Measurements from ENCODE around the gene MEGF9. TPM values are rescaled to one million over a fixed set of nuclear protein-coding genes. Genes with fewer than 3 reads are reported as not detected.

MEGF9 gene
- total and polyA plus RNA-seq, 2 of the 13 experiments (the other 11 are each of a cell fraction or from before 2014, with no cell fraction given) = 3.1 to 3.3 TPM

GRCh38 chr9:120571443-120572257 lies 142.6 kb downstream of the MEGF9 start (continued):
- TF ChIP-seq TERF1 (CRISPR knock-in tag; IDR thresholded peaks at IDR 0.05) = no peak
- TF ChIP-seq HDAC1 (CRISPR knock-in tag; IDR thresholded peaks at IDR 0.05) = peak; percentile 95
- 0 out of 2 replicates have a peak, but pooled peaks have one; percentile 14 for TF ChIP-seq LCORL (IDR thresholded peaks at IDR 0.05)
- peak; percentile 80; the same call in 1 of the 2 replicates for TF ChIP-seq LCORL (CRISPR knock-in tag; IDR thresholded peaks at IDR 0.05)
- no peak for TF ChIP-seq TCF12 (IDR thresholded peaks at IDR 0.05)
- peak; percentile 94 for TF ChIP-seq TCF12 (CRISPR knock-in tag; IDR thresholded peaks at IDR 0.05)
- no peak for TF ChIP-seq ZBTB38 (CRISPR knock-in tag; IDR thresholded peaks at IDR 0.05)
- TF ChIP-seq ATF7-NPFF (CRISPR knock-in tag; IDR thresholded peaks at IDR 0.05; ENCODE audit: low read depth) = 0 out of 2 replicates have a peak, but pooled peaks have one; percentile 44
- peak; percentile 40; the same call in 1 of the 2 replicates for TF ChIP-seq ZNF33B (CRISPR knock-in tag; IDR thresholded peaks at IDR 0.05)
- TF ChIP-seq ZBTB34 (CRISPR knock-in tag; IDR thresholded peaks at IDR 0.05) = peak; percentile 92
- peak; percentile 30; the same call in 1 of the 2 replicates for TF ChIP-seq DRAP1 (CRISPR knock-in tag; IDR thresholded peaks at IDR 0.05)
- peak; percentile 99 for TF ChIP-seq HMG20A (CRISPR knock-in tag; IDR thresholded peaks at IDR 0.05; ENCODE audit: borderline replicate concordance)
- peak; percentile 74; the same call in 1 of the 2 replicates for TF ChIP-seq NR2C2 (CRISPR knock-in tag; IDR thresholded peaks at IDR 0.05; ENCODE audit: borderline replicate concordance)
- peak; percentile 67; the same call in 1 of the 2 replicates for TF ChIP-seq ZNF607 (CRISPR knock-in tag; IDR thresholded peaks at IDR 0.05; ENCODE audit: borderline replicate concordance)
- TF ChIP-seq MLXIP (CRISPR knock-in tag; IDR thresholded peaks at IDR 0.05; ENCODE audit: borderline replicate concordance) = peak; percentile 73; the same call in 1 of the 2 replicates
- TF ChIP-seq FOSL1 (CRISPR knock-in tag; IDR thresholded peaks at IDR 0.05; ENCODE audit: borderline replicate concordance) = no peak
- TF ChIP-seq ZNF335 (CRISPR knock-in tag; IDR thresholded peaks at IDR 0.05) = 0 out of 2 replicates have a peak, but pooled peaks have one; percentile 12
- peak; percentile 83 for TF ChIP-seq ZNF781 (CRISPR knock-in tag; IDR thresholded peaks at IDR 0.05; ENCODE audit: borderline replicate concordance, not compliant biosample characterization)
- peak; percentile 97 for TF ChIP-seq GATAD2A (CRISPR knock-in tag; IDR thresholded peaks at IDR 0.05)
- TF ChIP-seq ZNF563 (CRISPR knock-in tag; IDR thresholded peaks at IDR 0.05) = no peak
- TF ChIP-seq ZBTB20 (CRISPR knock-in tag; IDR thresholded peaks at IDR 0.05; ENCODE audit: borderline replicate concordance, low read depth) = peak; percentile 91; the same call in 1 of the 2 replicates
- 0 out of 2 replicates have a peak, but pooled peaks have one; percentile 62 for TF ChIP-seq ZNF329 (CRISPR knock-in tag; IDR thresholded peaks at IDR 0.05; ENCODE audit: low read depth)
- peak; percentile 56; the same call in 1 of the 2 replicates for TF ChIP-seq SPEN (CRISPR knock-in tag; IDR thresholded peaks at IDR 0.05; ENCODE audit: low read depth)
